H1 (cell line): ENCODE data around the gene GPR68. TPM values are rescaled to one million over a fixed set of nuclear protein-coding genes. Genes with fewer than 3 reads are reported as not detected.

Source experiments
- SP1 ChIP-seq: IDR thresholded peaks from 2 replicates; pipeline ENCODE4 v1.6.1; 2011; ENCODE audit warnings: low read depth, low read length
- TEAD4 ChIP-seq: IDR thresholded peaks from 2 replicates; pipeline ENCODE4 v1.6.1; 2012; ENCODE audit warnings: low read depth, low read length, inconsistent platforms, mixed read lengths
- polyA plus RNA-seq, 7 experiments: library from polyadenylated mRNA; depleted of rRNA in 3 of 7; stranded (reverse) in 5 of 7; unstranded in 2 of 7; fragments of >200 nt in 5 of 7; fragments of 200-250 nt in 2 of 7; gene quantifications; 1 replicate in 5 of 7; 2 replicates in 1 of 7; 4 replicates in 1 of 7; pipeline versions ENCODE4 v1.2.1 to v1.2.3, GENCODE V29; 2011 to 2013; ENCODE audit warnings: missing spikeins in 2 of 7, mixed read lengths in 2 of 7
- total RNA-seq: library from RNA; stranded (reverse); fragmentation: NEBNext Ultra II Directional; extraction: Animal tissue kit (Norgen Biotek cat#: 25700); gene quantifications from 2 replicates; pipeline ENCODE4 v1.2.1, GENCODE V29; 2021

Gene GPR68
- total and polyA plus RNA-seq, 2 of the 8 experiments (the other 6 are each of a cell fraction or from before 2014, with no cell fraction given), result 0.22 to 0.76 TPM

GRCh38 chr14:91215381-91215780 lies 29.1 kb downstream of the GPR68 start (continued):
- no peak for TF ChIP-seq SP1
- no peak for TF ChIP-seq TEAD4
- TF ChIP-seq, all 59 proteins: peak for 0
